ENCODE measurements around the gene CCR9. TPM values are rescaled to one million over a fixed set of nuclear protein-coding genes. Genes with fewer than 3 reads are reported as not detected.

Gene CCR9
- total RNA-seq, 1 experiment from 2014 or later: not detected

- TF ChIP-seq, protein P1, sequence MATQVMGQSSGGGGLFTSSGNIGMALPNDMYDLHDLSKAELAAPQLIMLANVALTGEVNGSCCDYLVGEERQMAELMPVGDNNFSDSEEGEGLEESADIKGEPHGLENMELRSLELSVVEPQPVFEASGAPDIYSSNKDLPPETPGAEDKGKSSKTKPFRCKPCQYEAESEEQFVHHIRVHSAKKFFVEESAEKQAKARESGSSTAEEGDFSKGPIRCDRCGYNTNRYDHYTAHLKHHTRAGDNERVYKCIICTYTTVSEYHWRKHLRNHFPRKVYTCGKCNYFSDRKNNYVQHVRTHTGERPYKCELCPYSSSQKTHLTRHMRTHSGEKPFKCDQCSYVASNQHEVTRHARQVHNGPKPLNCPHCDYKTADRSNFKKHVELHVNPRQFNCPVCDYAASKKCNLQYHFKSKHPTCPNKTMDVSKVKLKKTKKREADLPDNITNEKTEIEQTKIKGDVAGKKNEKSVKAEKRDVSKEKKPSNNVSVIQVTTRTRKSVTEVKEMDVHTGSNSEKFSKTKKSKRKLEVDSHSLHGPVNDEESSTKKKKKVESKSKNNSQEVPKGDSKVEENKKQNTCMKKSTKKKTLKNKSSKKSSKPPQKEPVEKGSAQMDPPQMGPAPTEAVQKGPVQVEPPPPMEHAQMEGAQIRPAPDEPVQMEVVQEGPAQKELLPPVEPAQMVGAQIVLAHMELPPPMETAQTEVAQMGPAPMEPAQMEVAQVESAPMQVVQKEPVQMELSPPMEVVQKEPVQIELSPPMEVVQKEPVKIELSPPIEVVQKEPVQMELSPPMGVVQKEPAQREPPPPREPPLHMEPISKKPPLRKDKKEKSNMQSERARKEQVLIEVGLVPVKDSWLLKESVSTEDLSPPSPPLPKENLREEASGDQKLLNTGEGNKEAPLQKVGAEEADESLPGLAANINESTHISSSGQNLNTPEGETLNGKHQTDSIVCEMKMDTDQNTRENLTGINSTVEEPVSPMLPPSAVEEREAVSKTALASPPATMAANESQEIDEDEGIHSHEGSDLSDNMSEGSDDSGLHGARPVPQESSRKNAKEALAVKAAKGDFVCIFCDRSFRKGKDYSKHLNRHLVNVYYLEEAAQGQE (IDR thresholded peaks at IDR 0.05; ENCODE audit: low read depth): no peak
- no peak for TF ChIP-seq EGR1 (IDR thresholded peaks at IDR 0.05; ENCODE audit: low read depth)
- no peak for TF ChIP-seq ATF3 (IDR thresholded peaks at IDR 0.05)
- TF ChIP-seq SP1 (IDR thresholded peaks at IDR 0.05; ENCODE audit: low read depth): no peak
- TF ChIP-seq, protein P2, sequence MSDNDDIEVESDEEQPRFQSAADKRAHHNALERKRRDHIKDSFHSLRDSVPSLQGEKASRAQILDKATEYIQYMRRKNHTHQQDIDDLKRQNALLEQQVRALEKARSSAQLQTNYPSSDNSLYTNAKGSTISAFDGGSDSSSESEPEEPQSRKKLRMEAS (IDR thresholded peaks at IDR 0.05): no peak
- TF ChIP-seq CBX3 (IDR thresholded peaks at IDR 0.05; ENCODE audit: low read depth): no peak
- no peak for TF ChIP-seq POLR2AphosphoS5 (IDR thresholded peaks at IDR 0.05; ENCODE audit: low read depth, low read length)
- no peak for TF ChIP-seq FOSL1 (IDR thresholded peaks at IDR 0.05; ENCODE audit: low read depth)
- TF ChIP-seq EZH2 (IDR thresholded peaks at IDR 0.05): no peak
Observed at GRCh38 chr3:45938043-45938435, 51.7 kb downstream of the CCR9 start (continued).

GRCh38 chr3:45938864-45939263, 52.5 kb downstream of the CCR9 start:
- H3K4me2 ChIP-seq (ENCODE audit: low read length): no peak overlapping the region
- no peaks in the 10 kb centered on the region for H4K20me1 ChIP-seq (ENCODE audit: insufficient read depth)
- ChIA-PET POLR2A (interaction anchor here (0.8 kb wide), 1 partner anchor 440 kb away, joined by 3 read pairs; no protein-coding TSS in a partner anchor), RAD21 (ENCODE audit: low non-redundant PET in 1 of 2, low total read pairs in 2 of 2, uncharacterized antibody in 2 of 2, unreplicated experiment in 2 of 2) (interaction anchor here (0.6 to 1.7 kb wide), 7 partner anchors 137 to 440 kb away, joined by 3 to 5 read pairs (median 3); no protein-coding TSS in a partner anchor), CTCF (interaction anchor here (0.7 to 2.7 kb wide), 17 partner anchors 9 to 488 kb away, joined by 3 to 38 read pairs (median 4); partner anchors contain the start of gene CCR1)
- DNase-seq (ENCODE audit: low read depth, low spot score): peak; percentile 69
- intact Hi-C loops (cut with micrococcal nuclease): loop anchor here (1.0 to 10.0 kb wide), 3 partner anchors 139 to 618 kb away; no protein-coding TSS in a partner anchor
- no peak overlapping the region for H3K27ac ChIP-seq (ENCODE audit: low read depth, low read length)
- H3K36me3 ChIP-seq (ENCODE audit: control insufficient read depth in 1 of 2, insufficient read depth in 2 of 2, low read length in 2 of 2): peaks cover 8 to 10% of the 10 kb centered on the region in 2 experiments; a peak in 1 of 4 replicates
- H3K9ac ChIP-seq (ENCODE audit: low read length): no peak overlapping the region
- H3K9me3 ChIP-seq (ENCODE audit: control insufficient read depth in 1 of 2, insufficient read depth in 1 of 2, low read depth in 1 of 2, low read length in 2 of 2): no peaks in the 10 kb centered on the region
- H3K4me3 ChIP-seq (replicated peaks in 1 of 2; ENCODE audit: low read depth in 1 of 2, low read length in 2 of 2): no peak overlapping the region
- H2AFZ ChIP-seq (ENCODE audit: low read depth, low read length, poor library complexity, severe bottlenecking): no peak overlapping the region
- peak; percentile 92 for ATAC-seq
- no peaks in the 10 kb centered on the region for H3K79me2 ChIP-seq (ENCODE audit: insufficient read depth, low read length)
- no peaks in the 10 kb centered on the region for H3K27me3 ChIP-seq (ENCODE audit: insufficient read depth, low read length)
- BruUV-seq (replicated peaks): no TSS peak
- H3K4me1 ChIP-seq (ENCODE audit: control insufficient read depth in 1 of 2, insufficient read depth in 2 of 2, low read length in 2 of 2): peaks cover 0 to 6% of the 10 kb centered on the region in 2 experiments; a peak in 1 of 4 replicates
- no peaks in the 10 kb centered on the region for H3K9me2 ChIP-seq (ENCODE audit: insufficient read depth)
- no peak for TF ChIP-seq ZBTB33 (IDR thresholded peaks at IDR 0.05; ENCODE audit: extremely low read depth, insufficient replicate concordance, low read length)
- no peak for TF ChIP-seq SRF (IDR thresholded peaks at IDR 0.05; ENCODE audit: low read depth)
- no peak for TF ChIP-seq ZFX (IDR thresholded peaks at IDR 0.05)
- TF ChIP-seq, protein P2 (IDR thresholded peaks at IDR 0.05): no peak; the same call in 1 of the 2 replicates
- no peak for TF ChIP-seq POLR2AphosphoS5 (IDR thresholded peaks at IDR 0.05; ENCODE audit: low read depth, low read length)
- TF ChIP-seq EGR1 (IDR thresholded peaks at IDR 0.05; ENCODE audit: low read depth): no peak
- no peak for TF ChIP-seq JUND (IDR thresholded peaks at IDR 0.05)
- no peak for TF ChIP-seq CBX3 (IDR thresholded peaks at IDR 0.05; ENCODE audit: low read depth)
- TF ChIP-seq ELF1 (IDR thresholded peaks at IDR 0.05; ENCODE audit: borderline replicate concordance, low read depth): no peak
- no peak for TF ChIP-seq YY1 (IDR thresholded peaks at IDR 0.05; ENCODE audit: extremely low read depth, insufficient replicate concordance, low read depth, low read length)
- TF ChIP-seq SIN3A (IDR thresholded peaks at IDR 0.05; ENCODE audit: low read depth): no peak
- no peak for TF ChIP-seq EZH2 (IDR thresholded peaks at IDR 0.05)
- TF ChIP-seq RAD21 (IDR thresholded peaks at IDR 0.05; ENCODE audit: low read depth): peak; percentile 82

Data from HCT116 (cell line).